GM19372 (cell line): ENCODE results near the gene PDZK1IP1.

Experiments
- ATAC-seq: cut with Tn5 transposase; IDR thresholded peaks from one replicate; pipeline ENCODE4 v1.9.1; 2021; ENCODE audit warnings: mild to moderate bottlenecking, low read depth, moderate library complexity; ENCODE audit not compliant: unreplicated experiment

The PDZK1IP1 gene, protein sequence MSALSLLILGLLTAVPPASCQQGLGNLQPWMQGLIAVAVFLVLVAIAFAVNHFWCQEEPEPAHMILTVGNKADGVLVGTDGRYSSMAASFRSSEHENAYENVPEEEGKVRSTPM

DNA sequence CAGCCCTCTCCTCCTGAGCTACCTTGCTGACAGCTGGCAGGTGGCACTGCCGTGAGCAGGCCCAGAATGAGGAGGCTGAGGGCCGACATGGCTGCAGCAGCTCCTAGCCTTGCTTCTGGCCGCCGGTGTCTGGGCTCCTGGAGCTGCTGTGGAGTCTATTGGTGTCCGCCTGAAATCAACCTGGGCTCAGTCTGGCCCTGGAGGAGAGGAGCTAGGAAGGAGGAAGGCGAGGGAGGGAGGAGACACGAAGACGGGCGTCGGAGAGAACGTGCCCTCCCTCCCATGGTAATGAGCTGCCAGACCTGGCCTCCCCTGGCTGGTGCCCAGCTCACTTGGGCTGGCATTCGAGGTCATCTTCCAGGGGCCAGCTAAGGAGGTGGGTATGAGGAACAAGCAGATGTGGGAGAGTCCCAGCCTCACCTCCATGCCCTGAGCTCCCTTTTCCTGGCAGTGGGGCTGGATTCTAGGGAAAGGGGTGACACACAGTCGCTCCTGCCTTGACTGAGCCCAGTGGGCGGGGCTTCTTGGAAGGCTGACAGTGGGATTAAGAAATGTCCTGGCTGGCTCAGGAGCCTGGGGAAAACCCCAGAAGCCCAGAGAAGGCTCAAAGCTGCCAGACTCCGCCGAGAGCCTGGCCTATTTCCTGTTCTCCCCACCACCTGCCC lies at the start of gene PDZK1IP1:
Gene PDZK1IP1 (minus strand): TSS at position 193 of the 665 bp plus-strand sequence. CDS start 104 bp downstream, at position 89.
- no peak for ATAC-seq

GRCh38 chr1:47238935-47239592 lies 49.2 kb upstream of the PDZK1IP1 start:
- no peak for ATAC-seq

- ATAC-seq: no peak
Measured at GRCh38 chr1:47235806-47236205, 46.0 kb upstream of the PDZK1IP1 start.

GRCh38 chr1:47235241-47235681 lies 45.4 kb upstream of the PDZK1IP1 start:
- ATAC-seq: no peak

GRCh38 chr1:47233186-47233585 lies 43.4 kb upstream of the PDZK1IP1 start:
- no peak for ATAC-seq

GRCh38 chr1:47232187-47232874 lies 42.5 kb upstream of the PDZK1IP1 start, which contains the start of gene TAL1:
TAL1 (minus strand) TSS chr1:47232225; CDS start chr1:47225888, 6,337 bp downstream.
- ATAC-seq: no peak

DNA sequence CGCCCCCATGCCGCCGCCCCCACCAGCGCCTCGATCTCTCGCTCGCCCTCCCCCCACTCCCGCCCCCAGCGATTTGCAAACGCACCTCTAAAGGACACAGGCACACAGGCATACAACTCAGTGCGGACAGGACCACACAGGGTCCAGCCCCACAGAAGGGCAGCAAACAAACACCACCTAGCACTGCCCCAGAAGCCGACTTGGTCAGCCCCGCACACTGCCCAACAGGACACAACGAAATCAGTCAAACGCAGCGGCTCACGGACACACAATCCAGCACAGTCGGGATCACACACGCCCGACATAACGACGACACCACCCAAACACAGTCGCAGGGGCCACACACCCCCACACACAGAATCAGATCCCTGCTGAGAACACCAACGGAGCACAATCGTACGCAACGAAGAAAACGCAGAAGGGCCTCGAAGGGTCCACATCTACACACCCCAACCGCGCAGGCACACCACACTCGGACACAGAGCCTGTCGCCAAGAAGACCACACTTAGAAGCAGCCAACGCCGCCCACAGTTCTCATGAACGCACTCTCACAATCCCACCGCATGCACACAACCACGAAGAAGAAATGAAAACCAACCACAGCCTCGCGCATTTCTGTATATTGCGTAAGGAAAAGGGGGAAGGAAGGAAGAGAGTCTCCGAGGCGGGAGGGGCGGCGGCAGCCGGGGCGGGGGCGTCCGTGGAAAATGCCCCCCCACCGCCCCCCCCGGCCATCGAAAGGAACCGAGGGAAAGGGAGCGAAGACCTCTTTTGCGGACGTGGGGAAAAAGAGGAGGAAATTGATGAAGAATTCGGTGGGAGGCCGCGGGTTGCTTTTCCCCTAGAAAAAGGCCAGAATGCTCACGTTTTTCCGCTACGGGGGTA lies 41.7 kb upstream of the PDZK1IP1 start:
- ATAC-seq: no peak

DNA sequence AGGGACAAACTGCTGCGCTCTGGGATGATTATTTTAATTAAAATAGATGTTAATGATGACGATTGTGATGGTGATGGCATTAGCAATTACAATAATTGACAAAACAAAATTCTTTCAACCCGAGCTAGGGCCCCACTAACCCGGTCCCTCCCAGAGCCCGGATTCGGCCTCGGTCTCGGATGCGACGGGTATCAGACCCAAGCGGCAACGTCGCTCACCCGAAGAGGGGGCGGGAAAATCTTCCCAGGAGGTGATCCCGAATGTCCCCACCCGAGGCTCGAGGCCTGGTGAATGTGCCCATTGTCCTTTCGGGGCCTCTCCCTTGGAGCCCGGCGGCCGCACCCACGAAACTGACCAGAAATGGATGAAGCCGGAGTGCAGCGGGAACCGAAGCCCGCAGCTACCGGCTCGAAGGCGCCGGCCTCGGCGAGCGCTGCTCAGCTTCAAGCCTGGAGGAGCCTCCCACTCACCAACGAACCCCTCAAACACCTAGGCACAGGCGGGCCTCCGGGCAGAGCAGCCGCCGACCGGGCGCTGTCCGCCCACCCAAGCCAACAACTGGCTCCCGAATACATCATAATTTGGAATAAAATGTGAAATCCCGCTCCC lies 41.0 kb upstream of the PDZK1IP1 start:
- no peak for ATAC-seq

- ATAC-seq: no peak
Measured at GRCh38 chr1:47229886-47230691, 40.3 kb upstream of the PDZK1IP1 start.

GRCh38 chr1:47229031-47229885 lies 39.4 kb upstream of the PDZK1IP1 start:
- ATAC-seq: no peak

- ATAC-seq: no peak
Measured at GRCh38 chr1:47228644-47229030, 38.8 kb upstream of the PDZK1IP1 start.

DNA sequence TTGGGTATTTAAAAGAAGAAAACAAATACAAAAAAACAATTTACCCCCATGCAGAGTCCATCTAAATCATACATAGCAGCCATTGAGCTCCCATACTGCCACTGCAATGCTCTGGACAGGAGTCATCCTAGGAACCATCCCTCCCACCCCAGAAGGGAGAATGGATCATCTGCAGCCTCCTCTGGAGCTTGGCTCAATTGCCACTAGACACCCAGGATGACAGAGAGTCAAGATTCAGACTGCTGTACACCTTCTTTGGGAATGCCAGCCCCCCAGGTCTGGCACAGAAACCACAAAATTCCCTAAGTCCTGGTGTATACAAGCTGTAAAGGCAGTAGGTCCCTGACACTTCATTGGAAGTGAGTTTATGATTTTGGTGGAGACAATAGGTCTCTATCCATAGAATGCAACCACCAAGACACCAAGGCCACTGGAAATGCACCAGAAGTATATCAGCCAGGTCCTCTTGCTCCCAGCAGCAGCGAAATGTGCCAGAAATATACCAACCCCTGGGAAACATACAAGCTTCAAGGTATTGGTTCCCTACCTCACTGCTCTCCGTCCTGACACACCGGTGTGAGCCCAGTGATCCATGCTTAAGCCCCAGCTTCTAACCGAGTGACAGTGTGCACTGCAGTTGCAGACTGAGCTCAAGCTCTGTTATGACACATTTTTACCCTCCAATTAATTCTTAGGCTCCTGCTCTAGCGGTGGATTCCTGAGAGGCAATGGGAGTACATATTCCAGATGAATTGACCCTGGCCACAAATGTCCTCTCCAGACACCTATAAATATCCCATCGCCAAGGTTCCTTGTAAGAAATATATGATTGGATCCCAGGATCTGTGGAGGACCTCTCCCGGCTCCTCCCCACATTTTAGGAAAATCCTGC lies 37.8 kb upstream of the PDZK1IP1 start:
- ATAC-seq: no peak

DNA sequence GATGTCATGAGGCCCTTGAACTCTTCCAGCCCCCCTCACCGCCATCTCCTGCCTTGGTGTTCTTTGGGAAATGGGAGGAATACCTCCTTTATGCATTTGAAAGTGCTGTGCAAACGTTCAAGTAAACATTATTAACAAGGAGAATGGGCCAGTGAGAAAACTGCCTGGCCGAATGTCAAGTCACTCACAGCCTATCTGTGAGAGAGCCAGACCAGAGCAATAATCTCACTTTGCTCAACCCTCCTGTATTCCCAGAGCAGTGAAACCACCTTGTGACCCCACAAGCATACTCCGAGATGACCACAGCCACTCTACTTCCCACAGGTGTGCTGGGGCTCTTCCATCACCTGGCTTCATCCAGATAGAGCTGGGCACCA lies 37.0 kb upstream of the PDZK1IP1 start:
- ATAC-seq: no peak

DNA sequence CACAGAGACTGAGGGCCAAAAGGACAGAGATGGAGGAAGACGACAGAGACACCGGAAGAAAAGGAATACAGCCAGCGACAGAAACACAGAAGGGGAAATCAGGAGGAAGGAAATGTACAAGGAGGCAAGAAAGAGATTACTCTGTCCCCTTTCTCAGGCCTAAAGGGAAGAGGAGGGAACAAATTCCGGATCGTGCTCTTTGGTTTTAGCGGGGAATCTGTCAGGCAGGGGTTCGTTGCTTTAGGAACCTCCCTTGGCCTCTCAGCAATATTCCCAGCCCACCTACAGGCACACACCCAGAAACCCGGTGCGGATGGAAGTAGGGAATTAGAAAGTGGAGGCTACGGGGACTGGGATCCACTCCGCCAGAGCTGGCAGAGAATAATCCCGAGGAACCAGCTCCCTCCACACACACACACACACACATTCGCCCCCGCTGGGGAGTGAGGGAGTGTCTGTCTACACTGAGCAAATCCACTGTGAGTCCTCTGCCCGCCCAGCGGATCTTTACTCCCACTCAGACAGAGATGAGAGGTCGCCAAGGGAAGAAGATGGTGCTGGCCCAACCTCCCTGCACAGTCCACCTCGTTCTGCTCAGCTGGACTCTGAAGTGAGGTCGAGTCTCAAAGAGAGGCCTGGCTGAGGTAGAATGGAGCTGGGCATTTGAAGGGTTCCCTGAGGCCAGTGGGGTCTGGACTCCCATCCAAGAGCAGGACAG lies 36.4 kb upstream of the PDZK1IP1 start:
- ATAC-seq: no peak

DNA sequence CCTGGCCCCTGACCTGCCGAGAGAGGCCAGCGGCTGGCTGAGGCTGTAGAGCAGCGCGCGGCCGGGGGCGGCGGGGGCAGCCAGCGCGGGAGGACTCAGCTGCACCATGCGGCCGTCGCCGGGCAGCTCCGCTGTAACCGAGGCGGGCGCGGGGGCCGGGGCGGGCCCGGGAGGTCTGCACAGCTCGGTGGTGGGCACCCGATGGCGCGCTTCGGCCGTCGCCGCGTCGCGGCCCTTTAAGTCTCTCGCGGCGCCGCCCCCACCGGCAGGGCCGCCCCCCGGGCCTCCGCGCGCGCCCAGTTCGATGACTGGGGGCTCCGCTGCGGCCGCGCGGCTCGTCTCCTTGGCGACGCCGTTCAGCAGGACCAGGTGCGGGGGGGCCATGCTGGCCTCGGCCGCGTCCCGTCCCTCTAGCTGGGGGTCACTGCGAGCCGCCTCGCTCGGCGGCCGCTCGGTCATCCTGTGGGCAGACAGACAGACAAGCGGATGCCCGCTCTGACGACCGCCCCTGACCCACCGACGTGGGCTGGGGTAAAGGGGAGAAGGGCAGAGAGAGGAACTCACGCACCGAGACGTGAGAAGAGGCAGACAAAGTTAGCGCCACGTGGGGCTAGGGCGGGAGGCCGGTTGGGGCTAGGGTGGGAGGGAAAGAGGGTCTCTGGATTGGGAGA lies 35.7 kb upstream of the PDZK1IP1 start:
- ATAC-seq: no peak
